HG03558 (cell line): ENCODE data around the gene CSTF3.

Source experiments
- ATAC-seq: cut with Tn5 transposase; IDR thresholded peaks from one replicate; pipeline ENCODE4 v1.9.1; 2021; ENCODE audit warnings: moderate number of reproducible peaks; ENCODE audit not compliant: unreplicated experiment; ENCODE audit errors: extremely low read depth

The CSTF3 gene

GRCh38 chr11:33045551-33046255 is 115.6 kb downstream of the CSTF3 start:
- ATAC-seq = no peak

DNA sequence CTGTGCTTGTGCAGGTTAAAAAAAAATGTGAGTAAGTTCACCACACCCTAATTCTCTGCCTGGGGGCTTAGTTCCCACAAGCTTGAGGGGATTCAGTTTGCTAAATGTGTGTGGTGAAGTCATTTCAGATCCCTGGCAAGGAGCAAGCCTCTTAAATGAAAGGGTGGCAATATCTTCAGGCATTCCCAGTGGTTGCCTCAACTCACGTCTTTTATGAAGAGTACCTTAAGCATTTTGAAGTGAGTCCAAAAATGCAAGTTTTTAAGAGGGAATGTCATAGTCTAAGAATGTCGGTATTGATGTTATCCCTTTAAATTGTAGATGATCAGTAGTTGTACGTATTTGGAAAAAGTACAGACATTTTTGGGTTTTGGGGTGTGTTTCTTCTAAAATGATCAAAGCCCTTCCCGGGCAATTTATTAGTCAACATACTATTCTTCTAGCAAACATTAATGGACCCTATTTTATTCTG is 117.0 kb downstream of the CSTF3 start:
- ATAC-seq = no peak

DNA sequence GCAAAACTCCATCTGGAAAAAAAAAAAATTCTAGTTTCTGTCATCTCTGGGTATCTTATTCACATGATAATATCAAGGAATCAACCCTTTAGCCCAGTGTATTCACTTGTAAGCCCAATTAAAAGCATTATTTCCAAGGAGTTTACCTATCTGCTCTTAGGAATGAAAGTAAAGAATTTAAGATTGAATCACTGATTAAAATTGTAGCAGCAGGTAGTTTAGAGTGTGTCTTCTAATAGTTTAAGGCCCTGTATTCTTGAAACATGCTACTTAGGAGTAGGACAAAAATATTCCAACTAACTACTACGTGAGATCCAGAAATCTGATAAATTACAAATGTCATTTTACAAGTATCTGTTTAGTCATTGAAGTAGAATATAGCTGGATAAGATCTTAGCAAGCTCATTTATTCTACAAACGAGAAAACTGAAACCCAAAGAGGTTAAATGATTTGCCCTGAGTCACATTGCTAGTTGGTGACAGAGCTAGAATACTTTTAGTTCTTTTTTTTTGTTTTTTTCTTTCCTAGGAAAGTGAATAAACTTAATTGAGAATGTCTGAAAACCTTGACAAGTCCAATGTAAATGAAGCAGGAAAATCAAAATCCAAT is 118.0 kb downstream of the CSTF3 start:
- no peak for ATAC-seq

DNA sequence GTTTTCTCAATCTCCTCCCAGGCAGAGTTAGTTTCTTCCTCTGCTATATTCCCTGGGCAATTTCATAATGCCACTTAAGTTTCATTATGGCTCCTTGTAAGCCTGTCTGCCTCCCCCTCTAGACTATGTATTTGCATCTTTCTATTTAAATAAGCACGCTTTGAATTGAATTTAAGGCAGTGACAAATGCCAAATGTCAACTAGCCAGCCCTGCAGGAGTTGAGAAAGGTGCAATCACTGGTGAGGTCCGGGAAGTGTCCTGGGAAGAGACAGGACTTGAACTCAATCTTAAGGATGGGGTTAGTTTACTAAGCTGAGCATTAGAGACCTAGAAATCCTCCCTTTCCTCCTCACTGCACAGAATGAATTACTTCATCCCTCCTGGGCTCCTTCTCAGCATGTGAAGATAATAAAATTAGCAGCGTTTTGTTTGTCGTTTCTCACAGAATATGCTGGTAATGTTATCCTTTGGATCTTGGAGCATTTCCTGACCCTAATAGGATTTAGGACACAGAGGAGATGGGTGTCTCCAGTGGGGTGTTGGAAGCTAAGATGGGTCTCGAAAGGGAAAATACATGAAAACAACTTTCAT is 120.3 kb downstream of the CSTF3 start:
- no peak for ATAC-seq

DNA sequence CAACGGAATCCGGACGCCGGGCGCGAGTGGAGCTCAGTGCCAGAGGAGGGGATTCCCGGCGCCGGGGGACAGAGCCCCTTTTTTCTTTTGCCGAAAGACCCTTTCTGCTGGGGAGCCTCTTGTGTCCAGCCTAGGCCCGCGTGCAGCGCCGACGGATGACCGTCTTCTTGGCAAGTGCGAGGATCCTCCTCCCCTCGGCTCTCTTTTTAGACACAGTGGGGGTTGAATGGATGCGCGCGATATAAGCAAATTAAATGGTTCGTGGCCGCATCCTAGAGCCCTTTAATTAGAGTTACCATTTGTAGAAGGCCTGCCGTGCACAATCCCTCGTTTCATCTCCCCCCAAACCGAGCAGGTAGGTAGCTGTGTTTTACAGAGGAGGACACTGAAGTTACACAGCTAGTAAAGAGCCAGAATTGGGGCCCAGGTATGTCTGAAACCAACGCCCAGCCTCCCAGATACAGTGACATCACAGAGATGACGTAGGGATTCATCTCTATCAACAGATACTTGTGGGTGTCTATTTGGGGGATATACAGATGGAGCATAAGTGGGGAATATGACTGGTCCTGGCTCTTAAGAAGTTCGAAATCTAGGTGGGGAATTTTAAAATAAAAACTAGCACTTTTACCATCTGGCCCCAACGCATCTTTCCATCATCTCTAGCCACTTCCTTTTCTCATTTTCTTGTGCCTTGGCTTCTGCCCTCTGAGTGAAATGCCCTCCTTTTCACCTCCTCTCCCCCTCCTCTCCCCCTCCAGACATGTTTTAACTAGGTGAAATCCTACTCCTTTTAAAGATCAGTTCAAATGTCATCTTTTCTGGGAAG is 121.0 kb downstream of the CSTF3 start:
- ATAC-seq = peak; percentile 2

GRCh38 chr11:33039274-33040032 is 121.8 kb downstream of the CSTF3 start, which contains the start of gene TCP11L1:
TSS of gene TCP11L1 (plus strand) at chr11:33039572. CDS start at chr11:33043774, 4,202 bp downstream.
- ATAC-seq = peak; percentile 55

DNA sequence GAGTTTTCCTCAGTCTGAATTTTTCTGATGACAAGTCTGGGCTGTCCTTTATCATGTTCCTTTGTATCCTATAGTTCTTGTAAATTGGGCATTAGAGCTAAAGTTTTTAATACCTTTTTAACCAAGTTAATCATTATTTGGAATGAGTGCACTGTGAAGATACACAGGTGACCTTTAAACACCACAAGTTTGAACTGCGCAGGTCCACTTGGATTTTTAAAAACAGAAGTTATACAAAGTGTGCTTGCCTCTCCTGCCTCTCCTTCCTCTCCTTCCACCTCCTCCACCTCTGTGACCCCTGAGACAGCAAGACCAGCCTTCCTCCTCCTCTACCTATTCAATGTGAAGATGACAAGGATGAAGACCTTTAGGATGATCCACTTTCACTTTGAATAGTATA is 126.3 kb downstream of the CSTF3 start:
- ATAC-seq = no peak
